Measurements from ENCODE around the gene MAPT.
"Not testable (repeated sequence)": the region's sequence is repeated elsewhere in the genome, so short reads cannot be mapped to it uniquely, and the experiment has no call there.

Gene MAPT

DNA sequence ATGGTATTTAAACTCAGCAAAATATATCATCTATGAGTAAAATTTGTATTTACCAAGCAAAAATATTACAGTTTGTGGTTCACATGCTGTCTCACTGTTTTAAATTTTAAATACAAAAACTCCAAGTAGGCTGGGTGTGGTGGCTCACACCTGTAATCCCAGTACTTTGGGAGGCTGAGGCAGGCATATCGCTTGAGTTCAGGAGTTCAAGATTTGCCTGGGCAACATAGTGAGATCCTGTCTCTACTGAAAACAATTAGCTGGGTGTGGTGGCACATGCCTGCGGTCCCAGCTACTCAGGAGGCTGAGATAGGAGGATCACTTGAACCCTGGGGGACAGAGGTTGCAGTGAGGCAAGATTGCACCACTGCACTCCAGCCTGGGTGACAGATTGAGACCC, 37.3 kb downstream of the MAPT start:
- DNase-seq: no peak

DNA sequence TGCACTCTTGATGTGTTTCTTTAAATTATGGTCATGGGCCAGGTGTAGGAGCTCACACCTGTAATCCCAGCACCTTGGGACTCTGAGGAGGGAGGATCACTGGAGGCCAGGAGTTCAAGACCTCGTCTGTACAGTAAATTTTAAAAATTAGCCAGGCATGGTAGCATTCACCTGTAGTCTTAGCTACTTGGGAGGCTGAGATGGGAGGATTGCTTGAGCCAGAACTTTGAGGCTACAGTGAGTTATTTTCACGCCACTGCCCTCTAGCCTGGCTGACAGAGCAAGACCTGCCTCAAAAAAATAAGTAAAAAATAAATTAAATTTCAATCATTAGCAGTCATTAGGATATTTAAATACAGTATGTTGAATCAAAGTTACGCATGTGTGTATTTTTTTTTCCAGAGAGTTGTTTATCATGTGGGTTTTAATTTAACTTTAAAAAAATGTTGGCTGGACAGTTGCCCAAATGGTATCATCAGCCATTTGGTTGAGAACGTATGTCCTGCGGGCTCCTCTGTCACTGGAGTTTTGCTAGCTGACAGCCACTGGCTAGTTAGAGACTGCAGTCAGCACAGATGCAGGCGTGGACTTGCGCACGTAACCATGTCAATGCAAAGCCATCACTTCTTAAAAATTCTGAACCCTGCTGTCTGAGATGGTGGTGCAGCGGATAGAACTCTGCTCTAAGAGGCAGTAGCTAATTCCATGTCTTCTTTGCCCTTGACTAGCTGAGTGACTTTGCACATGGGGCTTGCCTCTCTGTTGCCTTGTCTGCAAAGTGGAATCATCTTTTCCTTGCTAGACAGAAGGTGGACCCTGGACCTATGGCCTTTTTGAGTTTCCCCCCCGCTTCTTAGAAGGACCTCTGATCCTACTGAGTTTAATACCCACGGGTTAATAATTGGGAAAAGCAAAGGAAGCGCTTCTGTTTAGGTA, 40.0 kb downstream of the MAPT start:
- DNase-seq: no peak

DNA sequence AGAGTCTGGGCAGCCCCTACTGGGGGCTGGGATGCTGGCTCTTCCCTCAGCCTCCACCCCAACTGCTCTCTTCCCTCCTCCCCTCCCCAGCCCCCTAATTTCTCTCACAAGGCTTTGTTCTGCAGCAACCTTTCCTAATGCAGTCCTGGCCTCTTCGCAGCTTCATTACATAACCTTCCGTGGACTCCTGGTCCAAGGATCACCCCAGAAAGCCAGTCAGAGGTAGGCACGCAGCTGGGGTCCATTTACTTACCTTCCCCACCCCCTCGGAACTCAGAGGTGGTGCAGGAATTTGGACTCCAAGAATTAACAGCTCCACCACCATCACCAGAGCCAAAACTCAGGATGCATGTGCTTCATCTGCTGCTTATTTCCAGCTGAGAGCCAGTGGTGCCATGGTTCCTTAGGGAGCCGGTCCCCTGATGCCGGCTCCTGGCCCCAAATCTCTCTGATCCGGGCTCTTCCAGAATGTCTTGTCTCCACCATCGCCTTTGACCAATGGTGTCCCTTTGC, 40.9 kb downstream of the MAPT start:
- no peak for DNase-seq

DNA sequence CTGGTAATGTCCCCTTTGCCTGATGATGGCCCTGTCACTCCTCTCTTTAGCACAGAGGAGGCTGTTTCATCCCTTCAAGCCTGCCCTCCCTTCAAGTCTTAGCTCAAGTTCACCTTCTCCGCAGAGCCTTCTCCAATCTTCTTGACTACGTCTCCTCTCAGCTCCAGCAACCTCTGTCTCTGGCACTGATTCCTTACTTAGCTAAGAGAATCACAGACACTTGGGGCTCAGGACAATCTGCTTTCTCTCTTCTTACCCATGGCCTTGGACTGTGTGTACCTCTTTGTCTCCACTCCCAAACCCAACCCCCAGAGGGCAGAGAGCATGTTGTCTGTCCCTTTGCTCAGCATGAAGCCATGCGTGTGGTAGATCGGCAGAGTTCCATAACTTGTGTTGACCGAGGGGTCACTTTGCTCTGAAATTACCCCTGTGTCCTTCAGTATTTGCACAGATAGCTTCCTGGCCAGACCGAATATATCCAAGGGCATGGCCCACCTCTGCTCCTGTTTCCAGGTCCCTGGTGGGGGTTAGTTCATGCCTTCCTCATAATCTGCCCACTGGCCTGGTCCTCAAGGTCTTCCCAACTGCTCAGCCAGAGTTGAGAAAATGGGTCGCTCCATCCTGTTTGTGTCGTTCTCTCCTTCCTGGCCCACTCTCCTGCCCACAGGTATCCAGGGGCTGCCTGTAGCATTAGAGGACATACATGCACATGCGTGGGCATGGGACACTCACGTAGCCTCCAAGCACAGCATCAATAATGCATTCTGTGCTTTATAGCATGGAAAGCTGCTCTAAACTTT, 41.6 kb downstream of the MAPT start:
- no peak for DNase-seq

DNA sequence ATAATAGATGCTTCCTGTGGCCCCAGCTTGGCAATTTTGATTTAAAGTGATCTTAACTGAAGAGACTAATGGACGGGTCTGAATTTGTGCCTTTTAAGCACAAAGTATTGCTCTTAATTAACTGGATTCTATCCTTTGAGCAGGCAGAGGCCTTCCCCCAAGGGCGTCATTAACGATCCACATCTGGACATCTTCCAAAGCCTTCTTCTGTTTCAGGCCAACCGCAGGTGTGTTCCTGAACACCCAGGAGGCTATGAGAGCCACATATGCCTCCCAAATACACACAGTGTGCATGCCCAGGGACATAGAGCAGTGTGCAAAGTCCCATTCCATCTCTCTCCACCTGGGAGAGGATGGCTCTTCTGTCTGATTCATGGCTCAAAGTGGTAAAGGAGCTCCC, 42.3 kb downstream of the MAPT start:
- DNase-seq: peak; percentile 51

DNA sequence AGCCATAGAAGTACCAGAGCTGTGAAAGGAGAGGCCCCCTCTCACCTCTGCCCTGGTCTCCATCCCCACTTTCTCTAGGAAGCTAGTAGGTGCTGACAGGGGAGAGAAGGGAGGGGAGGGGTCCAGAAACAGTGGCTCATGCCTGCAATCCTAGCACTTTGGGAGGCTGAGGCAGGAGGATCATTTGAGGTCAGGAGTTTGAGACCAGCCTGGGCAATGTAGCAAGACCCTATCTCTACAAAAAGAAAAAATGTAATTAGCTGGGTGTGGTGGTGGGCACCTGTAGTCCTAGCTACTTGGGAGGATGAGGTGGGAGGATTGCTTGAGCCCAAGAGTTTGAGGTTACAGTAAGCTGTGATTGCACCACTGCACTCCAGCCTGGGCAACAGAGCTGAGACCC, 42.8 kb downstream of the MAPT start:
- DNase-seq: not testable (repeated sequence)

DNA sequence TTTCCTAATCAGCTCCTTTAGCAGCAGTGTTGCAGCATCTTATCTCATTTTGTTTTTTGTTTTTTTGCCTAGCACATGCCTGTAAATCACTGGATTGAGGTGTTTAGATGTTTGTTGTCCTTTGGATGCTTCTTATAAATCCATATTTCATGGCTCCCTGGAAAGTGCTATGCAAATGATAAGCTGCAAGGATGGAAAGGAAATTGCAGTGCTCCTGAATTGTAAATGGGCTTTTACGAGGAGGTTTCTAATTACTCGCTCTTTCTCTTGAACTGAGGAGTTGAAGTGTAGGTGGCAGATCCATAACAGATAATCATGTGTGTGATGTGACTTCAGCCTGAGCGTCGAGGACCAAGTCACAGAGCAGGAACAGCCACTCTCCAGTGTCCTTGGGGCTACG, 45.0 kb downstream of the MAPT start:
- DNase-seq: no peak

DNA sequence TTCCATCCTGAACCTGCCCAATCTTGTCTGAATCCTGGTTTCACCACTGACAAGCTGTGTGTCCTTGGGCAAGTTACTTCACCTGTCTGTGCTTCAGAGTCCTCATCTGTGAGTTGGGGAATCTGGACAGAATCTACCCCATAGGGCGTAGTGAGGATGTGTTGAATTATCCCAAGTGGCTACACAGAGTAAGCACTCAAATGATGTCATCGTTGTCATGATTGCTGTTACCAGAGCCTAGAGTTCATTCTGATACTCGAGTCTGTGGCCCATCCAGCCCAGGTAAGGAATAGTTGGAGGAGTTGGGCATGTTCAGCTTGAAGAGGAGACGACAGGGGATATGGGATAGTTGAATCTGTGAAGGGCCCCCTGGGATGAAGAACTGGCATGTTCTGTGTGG, 45.9 kb downstream of the MAPT start:
- DNase-seq: no peak

DNA sequence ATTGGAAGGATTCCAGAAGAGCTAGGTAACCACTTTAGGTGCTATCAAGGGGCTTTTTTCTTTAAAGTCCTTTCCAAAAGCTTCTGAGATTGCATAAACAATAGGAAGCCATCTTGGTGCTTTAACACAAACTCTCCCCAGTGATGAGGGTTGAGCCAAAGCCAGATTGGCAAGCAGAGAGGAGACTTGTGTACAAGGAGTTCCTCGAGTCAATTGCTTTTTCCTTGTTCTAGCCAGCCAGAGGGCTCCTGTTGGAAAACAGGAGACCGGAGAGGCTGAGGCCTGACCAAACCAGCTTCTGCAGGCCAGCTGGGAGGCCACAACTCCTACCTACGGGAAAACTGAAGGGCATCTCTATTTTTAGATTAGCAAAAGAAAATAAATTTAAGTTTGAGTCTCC, 46.5 kb downstream of the MAPT start:
- no peak for DNase-seq

DNA sequence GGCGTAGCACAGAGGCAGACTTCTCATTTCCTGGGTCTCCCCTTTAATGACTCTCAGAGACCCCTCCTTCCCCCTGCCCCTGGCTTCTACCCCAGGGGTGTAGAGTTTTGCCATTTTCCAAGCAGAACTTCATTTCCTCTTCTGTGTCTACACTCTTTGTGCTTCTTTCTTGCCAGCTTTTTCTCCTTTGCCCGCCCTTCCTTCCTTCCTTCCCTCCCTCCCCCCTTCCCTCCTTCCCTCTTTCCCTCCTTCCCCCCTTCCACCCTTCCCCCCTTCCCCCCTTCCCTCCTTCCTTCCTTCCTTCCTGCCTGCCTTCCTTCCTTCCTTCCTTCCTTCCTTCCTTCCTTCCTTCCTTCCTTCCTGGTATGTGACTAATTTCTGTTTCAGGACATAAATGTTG, 47.0 kb downstream of the MAPT start:
- DNase-seq: no peak

DNA sequence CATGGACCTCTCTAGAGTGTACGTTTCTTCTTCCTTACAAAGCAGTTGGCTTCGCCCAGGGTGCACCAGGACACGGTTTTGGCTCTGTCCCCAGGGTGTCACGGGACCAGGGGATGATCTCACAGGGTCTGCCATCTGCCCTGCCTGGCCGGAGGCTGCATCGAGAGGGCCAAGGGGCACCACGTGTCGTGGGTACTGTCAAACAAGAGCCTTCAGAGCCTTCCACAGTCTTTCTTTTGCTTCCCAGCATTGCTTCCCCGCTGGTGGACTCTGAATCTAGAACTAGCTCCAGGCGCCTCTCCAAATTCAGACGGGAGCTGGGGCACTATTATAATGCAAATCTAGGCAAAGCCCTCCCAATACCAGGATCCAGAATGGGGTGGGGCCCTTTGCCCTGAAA, 47.9 kb downstream of the MAPT start:
- DNase-seq: peak; percentile 93

DNA sequence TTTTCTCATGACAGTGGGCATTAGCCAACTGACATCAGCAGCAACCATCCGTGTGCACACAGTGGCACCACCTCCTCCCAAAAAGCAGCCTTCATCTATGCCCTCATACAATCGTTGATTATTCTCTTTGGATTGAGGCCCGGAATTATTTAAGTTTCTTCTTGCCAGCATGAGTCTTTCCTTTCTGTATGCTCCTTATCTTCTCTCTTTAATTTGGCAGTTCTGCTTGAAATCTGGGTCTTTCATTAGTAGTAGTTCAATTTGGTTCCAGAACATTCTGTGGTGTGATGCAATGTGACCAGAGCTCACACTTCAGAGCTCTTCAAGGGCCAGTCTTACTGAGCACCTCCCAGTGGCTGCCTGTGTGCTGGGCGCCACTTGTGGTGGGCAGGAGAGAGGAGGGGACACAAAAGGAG, 52.5 kb downstream of the MAPT start:
- no peak for DNase-seq

DNA sequence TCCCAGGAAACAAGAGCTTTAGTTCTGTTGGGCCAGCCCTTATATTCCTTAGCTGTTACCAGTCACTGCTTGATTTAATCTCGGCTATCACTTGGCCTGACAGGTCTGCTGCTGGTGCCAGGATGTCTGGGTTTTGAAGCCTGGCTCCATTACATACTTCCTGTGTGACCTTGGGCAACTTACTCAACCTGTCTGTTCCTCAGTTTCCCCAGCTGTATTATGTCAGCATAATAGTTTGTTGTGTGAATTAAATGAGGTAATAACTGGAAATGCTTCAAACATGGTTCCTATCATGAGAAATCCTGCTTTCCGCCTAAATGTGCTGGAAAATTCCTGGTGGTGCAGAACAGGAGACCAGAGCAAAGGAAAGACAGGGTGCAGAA, 54.1 kb downstream of the MAPT start:
- no peak for DNase-seq

DNA sequence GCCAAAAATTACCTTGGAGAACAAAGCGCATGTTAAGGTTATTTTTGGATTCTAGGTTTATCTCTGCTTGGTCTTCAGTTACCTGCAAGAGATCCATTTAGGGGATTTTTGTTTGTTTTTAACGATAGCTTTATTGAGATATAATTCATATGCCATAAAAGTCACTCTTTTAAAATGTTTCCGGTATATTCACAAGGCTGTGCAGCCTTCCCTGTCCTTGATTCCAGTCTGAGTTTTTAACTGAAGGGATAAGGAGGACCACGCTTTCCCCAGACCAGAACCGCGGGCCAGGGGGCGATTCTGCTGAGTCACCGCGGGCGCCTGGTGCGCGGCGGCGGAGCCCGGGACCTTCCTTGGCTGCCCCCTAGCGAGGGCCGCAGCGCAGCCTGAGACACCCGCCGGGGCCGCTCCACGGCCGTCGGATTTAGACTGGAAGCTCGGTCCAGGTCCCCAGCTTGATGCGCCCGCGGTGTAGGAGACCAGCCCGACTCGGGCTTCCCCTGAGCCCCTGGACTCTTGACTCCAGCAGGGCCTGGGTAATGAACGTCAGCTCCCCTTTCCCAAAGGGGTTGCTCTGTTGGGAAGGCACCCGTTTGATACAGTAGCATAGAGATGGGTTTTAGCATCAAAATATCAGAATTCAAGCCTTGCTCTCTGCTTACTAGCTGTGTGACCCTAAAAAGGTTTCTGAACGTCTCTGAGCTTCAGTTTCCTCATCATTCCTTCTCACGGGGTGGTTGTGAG, 54.7 kb downstream of the MAPT start:
- DNase-seq: peak; percentile 25

DNA sequence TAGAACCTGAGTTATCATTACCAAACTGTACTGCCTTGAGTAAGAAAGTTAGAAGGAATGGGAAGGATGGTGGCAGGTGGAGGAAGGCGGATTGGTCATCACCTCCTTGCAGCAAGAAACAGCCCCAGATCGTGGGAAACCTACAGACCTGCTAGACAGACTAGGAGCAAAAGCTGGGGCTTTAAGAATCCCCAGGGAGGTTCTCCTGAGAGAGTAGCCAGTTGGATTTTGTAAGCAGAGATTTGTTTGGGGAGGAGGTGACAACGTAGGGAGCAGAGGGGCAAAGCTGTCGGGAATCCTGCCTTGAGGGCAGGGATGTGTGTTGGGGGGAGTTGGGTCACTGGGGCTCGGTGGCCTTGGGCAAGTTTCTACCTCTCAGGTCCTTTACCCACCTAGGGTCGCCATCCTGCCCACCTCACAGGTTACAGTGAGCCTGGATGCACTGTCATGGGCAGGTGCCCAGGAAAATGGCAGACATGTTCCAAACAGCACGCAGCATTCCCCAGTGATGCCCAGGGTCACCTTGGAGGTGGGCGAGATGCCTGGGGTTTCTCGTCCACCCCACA, 55.5 kb downstream of the MAPT start:
- no peak for DNase-seq

DNA sequence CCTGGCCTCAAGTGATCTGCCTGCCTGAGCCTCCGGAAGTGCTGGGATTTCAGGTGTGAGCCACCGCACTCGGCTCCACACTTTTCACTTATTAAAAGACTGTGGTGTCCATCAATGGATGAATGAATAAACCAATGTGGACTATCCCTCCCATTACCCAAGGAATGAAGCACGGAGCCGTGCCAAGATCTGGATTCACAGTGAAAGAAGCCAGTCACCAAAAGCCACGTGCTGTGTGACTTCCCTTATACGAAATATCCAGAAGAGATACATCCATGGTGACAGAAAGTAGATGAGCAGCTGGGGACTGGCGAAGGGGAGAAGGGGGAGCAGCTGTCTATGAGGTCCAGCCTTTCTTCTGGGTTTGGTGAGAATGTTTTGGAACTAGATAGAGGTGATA, 56.5 kb downstream of the MAPT start:
- no peak for DNase-seq

DNA sequence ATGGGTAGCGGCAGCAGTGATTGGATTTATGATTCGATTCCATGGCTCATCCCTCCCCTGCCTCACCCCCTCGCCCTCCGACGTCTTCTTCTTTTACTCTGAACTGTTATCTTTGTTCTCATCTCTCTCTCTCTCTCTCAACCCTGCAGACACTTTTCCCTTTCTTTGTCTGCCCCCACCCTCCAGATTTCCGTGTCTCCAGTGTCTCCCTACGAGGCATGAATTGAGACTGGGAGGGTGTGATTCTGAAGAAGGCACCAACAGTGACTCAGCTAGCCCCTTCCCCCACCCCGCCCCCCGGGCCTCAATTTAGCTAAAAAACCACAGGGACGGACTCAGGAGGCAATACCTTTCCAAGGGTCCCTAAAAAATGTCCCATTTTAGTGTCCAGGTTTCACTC, 57.0 kb downstream of the MAPT start:
- DNase-seq: no peak

DNA sequence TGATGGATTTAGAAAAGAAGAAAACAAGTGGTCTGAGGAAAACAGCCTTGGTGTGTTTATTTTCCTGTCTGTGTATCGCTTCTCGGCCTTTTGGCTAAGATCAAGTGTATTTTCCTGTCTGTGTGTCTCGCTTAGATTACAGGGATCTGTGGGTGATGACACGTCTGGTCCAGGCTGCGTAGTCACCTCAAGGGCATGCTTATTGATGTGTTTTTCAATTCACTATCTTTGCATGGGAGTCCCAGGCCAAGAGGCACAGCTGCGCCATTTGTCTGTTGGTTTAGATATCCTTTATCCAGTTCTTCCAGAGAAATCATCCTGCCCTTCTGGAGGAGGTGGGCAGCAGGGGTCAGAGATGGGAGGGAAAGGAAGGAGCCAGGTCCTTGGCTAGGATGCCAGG, 57.6 kb downstream of the MAPT start:
- no peak for DNase-seq

DNA sequence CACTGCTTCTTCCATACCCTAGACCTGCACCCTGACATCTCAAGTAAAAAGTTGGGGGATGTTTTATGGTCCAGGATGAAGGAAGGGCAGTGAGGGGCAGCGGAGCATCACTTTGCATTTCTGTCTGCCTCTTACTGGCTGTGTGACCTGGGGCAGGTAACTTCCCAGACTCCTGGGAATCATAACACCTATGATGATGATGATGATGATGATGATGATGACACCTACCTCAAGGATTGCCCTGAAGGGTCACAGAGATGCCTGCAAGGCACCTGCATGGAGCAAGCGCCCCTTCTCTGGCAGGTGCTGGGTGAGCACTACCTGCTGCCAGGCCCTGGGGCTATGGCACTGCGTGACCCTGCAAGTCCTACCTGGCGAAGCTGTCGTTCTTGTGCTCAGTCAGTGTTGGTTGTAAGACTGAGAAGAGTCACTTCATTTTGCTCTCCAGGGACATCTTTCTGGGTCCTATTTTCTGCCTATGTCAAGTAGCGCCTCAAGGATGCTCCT, 58.5 kb downstream of the MAPT start:
- DNase-seq: no peak

DNA sequence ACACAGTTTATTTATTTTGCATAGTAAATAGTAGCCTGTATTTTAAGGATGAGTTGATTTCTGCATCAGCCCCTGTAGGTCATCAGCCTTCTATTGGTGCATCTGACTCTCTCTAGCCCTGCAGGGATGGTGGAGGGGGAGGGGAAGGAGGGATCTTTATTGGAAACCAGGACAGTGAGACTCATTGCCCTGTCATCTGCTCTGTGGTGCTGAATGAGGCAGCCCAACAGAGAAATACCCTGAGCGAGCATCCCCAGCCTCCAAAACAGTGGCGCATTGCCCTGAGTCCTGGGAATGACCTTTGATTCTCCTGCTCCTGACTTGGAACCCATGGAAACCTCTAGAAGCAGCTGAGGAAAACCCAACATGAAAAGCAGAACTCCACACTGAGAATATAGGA, 59.2 kb downstream of the MAPT start:
- no peak for DNase-seq

DNA sequence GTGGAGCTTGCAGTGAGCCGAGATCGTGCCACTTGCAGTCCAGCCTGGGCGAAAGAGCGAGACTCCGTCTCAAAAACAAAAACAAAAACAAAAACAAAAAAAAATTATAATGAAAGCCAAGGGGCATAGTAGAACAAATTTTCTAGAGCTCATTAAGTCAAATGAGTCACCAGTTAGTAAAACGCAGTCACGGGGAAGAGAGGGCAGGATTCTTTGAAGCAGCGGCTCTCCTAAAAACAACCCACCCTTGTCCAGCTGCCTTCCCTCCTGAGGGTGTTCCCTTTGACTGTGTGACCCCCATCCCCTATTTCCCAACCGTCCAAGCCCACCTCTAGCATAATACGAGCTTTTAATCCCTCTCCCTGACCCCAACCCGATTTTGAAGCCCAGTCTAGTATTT, 60.6 kb downstream of the MAPT start:
- DNase-seq: no peak

DNA sequence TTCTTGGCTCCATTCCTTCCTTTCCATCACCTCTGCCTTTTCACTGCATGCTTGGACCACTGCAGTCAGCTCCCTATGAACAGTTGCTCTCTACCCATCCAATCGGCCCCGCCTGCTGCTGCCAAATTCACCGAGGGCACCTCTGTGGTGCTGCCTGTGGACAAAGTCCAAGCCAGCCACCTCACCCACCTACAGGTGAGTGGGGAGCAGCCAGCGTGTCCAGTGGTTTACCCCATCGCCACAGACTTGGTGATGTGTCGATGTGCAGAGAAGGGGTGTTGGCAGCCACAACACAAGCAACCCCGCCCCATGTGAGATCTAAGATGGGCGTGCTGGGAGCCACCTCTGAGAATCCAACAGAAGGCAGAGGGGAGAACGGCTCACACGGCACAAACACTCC, 61.0 kb downstream of the MAPT start:
- DNase-seq: no peak

DNA sequence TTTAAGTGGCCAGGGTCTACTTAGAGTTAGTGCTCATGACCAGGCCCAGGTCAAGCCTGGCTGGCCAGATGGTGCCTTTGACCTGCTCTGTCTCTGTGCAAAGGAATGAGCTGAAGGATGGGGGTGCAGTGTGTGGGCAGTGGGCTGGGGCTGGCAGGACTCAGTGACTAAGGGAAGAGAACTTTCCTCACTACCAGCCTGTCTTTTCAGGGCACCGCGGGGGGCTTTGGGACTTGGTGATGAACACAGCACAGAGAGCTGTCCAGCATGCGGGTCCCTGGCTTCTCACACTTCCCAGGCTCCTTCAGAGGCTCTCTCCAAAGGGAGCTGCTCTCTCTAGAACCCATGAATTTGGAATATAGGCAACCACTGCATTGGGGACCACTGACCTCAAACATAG, 61.7 kb downstream of the MAPT start:
- DNase-seq: no peak

Measured in NCI-H1694 treated with DMSO at 0.1 percent for 48 hours (cell line).